ENCODE measurements around the gene GMPR.
A peak's percentile ranks its signal among the peaks of the same experiment; 100 is the strongest.

GMPR gene

DNA sequence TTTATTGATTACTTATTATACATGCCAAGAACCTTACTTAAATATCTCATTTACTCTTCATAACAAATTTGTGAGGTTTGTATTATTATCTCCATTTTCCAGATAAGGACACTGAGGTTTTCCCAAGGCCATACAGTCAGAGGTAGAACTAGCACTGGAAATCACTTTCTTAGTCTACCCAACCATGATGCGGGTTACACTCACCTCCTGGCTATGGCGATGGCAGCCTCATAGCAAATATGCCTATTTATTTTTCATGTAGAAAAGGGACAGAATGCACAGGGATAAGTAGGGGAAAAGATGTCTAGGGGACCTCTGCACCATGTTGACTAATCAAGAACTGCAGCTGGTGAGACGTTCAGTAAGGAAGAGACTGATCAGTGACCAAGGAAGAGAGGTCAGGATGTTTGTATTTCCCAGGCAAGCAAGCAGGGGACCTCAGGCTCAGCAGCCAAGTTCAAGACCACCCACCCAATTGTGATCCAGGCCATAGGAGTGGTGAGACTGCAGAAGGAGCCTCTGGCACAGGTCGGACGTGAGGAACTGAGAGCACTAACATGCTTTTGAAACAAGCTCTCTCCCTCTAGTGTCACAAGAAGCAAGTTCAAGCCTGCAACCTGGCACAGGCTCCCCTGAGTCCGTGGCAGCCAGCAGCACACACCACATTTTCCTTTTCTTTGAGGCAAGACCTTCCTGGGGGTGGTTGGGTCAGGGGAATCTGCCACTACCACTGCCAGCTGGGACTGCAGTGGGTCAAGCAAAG is 97.8 kb downstream of the GMPR start:
- H3K4me3 ChIP-seq (ENCODE audit: low read depth, low read length): no peak overlapping the region
- TF ChIP-seq, protein P1, sequence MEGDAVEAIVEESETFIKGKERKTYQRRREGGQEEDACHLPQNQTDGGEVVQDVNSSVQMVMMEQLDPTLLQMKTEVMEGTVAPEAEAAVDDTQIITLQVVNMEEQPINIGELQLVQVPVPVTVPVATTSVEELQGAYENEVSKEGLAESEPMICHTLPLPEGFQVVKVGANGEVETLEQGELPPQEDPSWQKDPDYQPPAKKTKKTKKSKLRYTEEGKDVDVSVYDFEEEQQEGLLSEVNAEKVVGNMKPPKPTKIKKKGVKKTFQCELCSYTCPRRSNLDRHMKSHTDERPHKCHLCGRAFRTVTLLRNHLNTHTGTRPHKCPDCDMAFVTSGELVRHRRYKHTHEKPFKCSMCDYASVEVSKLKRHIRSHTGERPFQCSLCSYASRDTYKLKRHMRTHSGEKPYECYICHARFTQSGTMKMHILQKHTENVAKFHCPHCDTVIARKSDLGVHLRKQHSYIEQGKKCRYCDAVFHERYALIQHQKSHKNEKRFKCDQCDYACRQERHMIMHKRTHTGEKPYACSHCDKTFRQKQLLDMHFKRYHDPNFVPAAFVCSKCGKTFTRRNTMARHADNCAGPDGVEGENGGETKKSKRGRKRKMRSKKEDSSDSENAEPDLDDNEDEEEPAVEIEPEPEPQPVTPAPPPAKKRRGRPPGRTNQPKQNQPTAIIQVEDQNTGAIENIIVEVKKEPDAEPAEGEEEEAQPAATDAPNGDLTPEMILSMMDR (IDR thresholded peaks at IDR 0.05; ENCODE audit: low read depth, low read length): no peak

DNA sequence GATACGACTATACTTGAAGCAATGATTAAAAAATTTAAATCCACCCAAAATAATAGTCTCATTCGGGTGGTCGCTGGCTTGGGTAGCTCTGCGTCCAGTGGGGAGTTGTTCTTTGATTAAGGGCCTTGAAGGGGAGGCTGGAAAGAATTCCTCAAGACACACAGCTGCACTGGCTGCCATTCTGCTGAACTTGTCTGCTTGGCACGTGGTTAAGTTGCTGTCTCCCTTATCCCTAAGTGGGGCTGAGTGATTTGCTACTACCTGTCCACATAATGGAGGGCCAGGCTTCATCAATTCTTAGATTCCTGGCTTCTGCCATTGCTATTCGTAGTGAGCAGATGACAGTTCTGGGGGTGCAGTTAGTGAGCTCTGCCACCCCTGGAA is 98.5 kb downstream of the GMPR start:
- no peak overlapping the region for H3K4me3 ChIP-seq (ENCODE audit: low read depth, low read length)
- TF ChIP-seq, protein P1 (IDR thresholded peaks at IDR 0.05; ENCODE audit: low read depth, low read length): no peak

DNA sequence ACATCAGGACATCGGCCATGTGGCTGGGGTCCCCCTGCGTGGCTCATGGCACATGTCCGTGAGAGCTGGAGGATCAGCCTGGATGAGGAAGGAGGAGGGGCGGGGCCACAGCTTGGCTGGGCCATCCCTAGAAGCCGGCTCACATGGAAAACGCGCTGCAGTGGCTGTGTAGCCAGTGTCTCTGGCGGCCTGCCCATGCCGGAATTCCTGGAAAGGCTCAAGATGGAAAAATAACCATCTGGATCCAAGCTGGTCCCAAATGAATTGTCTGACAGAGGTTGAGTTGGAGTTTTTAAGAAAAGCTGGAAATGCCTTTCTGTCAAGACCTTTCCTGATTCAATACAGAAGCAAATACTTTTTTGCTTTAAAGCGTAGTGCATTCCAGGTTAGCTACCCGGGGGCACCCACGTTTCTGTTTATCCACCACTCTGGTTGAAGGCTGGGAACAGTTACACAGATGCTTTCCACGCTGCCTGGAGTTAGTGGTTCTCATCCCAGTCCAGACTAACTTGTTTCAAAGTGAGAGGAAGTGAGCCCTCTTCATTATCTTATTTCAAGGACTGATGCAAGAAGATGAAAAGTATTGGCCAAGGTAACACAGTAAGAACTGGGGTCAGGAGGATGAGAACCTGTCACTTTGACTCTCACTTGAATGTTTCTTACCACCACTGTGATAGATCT is 99.0 kb downstream of the GMPR start:
- TF ChIP-seq, protein P1 (IDR thresholded peaks at IDR 0.05; ENCODE audit: low read depth, low read length): no peak
- no peak overlapping the region for H3K4me3 ChIP-seq (ENCODE audit: low read depth, low read length)

DNA sequence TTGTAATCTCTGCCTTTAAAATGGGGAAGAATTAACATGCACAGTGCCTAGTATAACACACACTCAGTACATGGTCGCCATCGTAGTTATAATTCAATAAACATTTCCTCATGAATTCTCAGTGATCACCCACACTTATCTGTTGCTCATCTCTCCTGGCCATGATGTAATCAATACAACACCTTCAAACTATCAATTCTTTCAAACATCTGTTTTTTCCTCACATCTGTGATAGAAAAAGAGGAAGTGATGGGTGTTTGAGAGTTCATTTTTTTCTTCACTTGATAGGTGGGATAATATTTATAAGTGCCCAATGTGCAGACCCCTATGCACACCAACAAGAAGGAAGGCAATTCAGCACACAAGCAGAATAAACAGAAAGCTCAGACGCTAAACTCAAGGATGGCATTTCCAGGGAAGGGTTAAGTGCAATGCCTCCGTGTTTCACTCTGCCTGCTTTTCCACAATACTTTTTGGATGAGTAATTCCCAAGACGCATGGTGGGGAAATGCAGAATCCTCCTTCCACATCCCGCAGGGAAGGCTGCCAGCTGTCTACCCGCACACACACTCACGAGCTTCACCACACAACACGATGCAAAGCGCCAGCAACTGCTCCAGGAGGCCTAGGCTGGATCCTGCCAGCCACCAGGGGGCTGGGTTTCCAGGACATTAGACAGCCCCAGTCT is 100.3 kb downstream of the GMPR start:
- TF ChIP-seq, protein P1 (IDR thresholded peaks at IDR 0.05; ENCODE audit: low read depth, low read length): peak; percentile 77
- H3K4me3 ChIP-seq (ENCODE audit: low read depth, low read length): no peak overlapping the region

DNA sequence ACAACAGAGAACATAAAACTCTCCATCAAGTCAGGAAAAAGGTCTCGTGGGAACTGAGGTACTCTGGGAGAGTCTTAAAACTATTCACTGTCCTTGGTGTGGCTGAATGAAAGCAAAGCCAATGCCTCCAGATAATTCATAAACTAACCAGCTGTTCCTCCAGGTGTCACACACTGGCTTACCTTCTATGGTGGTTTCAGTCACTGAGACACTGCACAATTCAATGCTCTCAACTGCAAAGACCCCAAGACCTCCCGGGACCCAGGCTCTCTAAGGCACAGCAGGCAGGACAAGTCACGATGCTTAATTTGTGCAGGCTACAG is 100.8 kb downstream of the GMPR start:
- TF ChIP-seq, protein P1 (IDR thresholded peaks at IDR 0.05; ENCODE audit: low read depth, low read length): no peak
- H3K4me3 ChIP-seq (ENCODE audit: low read depth, low read length): no peak overlapping the region

DNA sequence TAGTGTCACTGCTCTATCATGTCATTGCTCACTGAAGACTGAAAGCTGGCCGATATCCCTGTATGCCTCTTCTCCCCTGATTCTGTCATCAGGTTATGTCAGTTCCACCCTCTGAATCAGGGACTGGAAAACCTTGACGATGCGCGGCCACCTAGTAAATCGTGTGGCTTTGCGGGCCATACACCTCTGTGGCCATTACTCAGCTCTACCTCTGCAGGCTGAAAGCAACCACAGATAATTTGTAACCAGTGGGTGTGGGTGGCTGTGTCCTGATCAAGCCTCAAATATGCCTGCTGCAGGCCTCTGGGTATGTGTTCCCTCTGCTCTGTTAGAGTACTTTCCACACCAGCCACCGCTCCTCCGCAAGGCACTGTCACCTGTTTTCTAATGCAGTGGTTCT is 105.2 kb downstream of the GMPR start:
- TF ChIP-seq, protein P1 (IDR thresholded peaks at IDR 0.05; ENCODE audit: low read depth, low read length): no peak
- no peak overlapping the region for H3K4me3 ChIP-seq (ENCODE audit: low read depth, low read length)

DNA sequence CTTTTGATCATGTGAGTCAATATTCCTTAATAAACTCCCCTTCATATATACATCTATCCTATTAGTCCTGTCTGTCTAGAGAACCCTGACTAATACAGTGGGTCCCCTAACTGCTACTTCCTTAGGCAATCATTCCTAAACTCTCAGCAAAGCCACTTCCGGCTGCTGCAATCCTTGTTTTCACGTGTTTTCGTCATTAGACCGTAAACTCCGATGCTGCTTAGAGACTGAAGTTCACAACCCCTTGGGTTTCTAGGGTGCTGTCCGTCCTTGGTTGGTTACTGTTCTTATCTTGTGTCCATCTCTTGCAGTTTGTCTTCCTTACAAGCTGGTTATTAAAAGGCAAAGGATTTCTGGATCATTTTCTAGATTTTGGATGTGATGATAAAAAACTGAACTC is 106.4 kb downstream of the GMPR start:
- H3K4me3 ChIP-seq (ENCODE audit: low read depth, low read length): no peak overlapping the region
- TF ChIP-seq, protein P1 (IDR thresholded peaks at IDR 0.05; ENCODE audit: low read depth, low read length): no peak
